NCI-H1436 treated with DMSO at 0.1 percent for 48 hours (cell line): Measurements from ENCODE around the gene LMNTD2.

Experiments used
- DNase-seq: peaks from one replicate; lab custom pipeline; 2025; lab: John Stamatoyannopoulos, UW

Gene LMNTD2

GRCh38 chr11:508956-509355 is 51.6 kb downstream of the LMNTD2 start:
- DNase-seq = no peak

- DNase-seq = no peak
Observed at GRCh38 chr11:507727-508515, 52.6 kb downstream of the LMNTD2 start.

GRCh38 chr11:506995-507726 is 53.4 kb downstream of the LMNTD2 start, which contains the start of gene RNH1:
RNH1 (minus strand) TSS chr11:507242; CDS start chr11:502162, 5,080 bp downstream.
- DNase-seq = peak; percentile 41

- DNase-seq = peak; percentile 69
Observed at GRCh38 chr11:506238-506994, 54.1 kb downstream of the LMNTD2 start.

GRCh38 chr11:504994-505344 is 55.6 kb downstream of the LMNTD2 start:
- no peak for DNase-seq
